Measurements from ENCODE around the gene PARP9. TPM values are rescaled to one million over a fixed set of nuclear protein-coding genes. Genes with fewer than 3 reads are reported as not detected.

PARP9 gene
- 1.0 and 1.2 TPM in 2 replicates for total RNA-seq (ENCODE audit: low replicate concordance)

DNA sequence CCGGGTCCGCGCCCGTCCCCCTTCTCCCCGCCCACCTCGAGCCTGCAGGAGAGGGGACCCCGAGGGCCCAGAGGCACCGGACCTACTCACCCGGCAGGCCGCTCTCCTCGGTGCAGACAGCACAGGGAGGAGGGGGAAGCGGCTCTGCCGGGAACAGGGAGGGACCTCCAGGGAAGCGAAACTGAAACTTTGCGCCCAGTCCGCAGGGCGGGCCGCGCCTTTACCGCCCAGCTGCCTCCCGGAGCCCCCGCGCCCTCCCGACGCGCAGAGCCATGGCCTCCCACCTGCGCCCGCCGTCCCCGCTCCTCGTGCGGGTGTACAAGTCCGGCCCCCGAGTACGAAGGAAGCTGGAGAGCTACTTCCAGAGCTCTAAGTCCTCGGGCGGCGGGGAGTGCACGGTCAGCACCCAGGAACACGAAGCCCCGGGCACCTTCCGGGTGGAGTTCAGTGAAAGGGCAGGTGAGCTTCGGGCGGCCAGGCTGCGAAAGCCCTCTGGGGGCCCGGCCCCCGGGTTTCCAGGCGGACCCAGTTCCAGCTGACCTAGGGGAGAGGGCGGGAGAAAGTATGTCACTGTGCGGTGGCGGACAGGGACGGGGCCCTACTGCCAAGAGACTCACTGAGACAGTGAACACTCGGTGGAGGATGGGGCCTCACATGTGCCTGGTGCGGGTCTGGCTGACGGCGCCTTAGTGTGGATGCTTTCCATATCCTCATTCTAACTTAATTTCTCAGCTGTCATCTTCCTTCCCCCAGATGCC is at the start of gene PARP9, which contains the start of gene DTX3L:
PARP9 (minus strand) TSS at position 146 of the 758 bp plus-strand sequence. CDS start 4,680 bp downstream, outside the sequence.
DTX3L (plus strand) TSS at position 184 of the 758 bp plus-strand sequence; CDS start at position 273, 89 bp downstream.
- peaks cover 21% of the 10 kb centered on the region for H3K27me3 ChIP-seq
- peak within 1 kb of the TSS; percentile 79 for H3K4me3 Mint-ChIP-seq
- peaks cover 11% of the 10 kb centered on the region for H3K27me3 Mint-ChIP-seq (ENCODE audit: insufficient read depth, low read depth)
- no peaks in the 10 kb centered on the region for H3K36me3 Mint-ChIP-seq
- DNase-seq (ENCODE audit: low spot score): peak; percentile 68
- H3K4me3 ChIP-seq: peak within 1 kb of the TSS; percentile 54
- H3K27ac Mint-ChIP-seq: no peak within 1 kb of the TSS
- H4K20me1 ChIP-seq (ENCODE audit: low read depth): no peaks in the 10 kb centered on the region
- no peaks in the 10 kb centered on the region for H3K9me3 ChIP-seq (ENCODE audit: low read depth)
- H3K4me2 ChIP-seq: peak within 1 kb of the TSS; percentile 87
- TF ChIP-seq EZH2phosphoT487 (IDR thresholded peaks at IDR 0.05) (peak; percentile 45), EZH2 (IDR thresholded peaks at IDR 0.05) (peak; percentile 56)
- TF ChIP-seq, protein P1, sequence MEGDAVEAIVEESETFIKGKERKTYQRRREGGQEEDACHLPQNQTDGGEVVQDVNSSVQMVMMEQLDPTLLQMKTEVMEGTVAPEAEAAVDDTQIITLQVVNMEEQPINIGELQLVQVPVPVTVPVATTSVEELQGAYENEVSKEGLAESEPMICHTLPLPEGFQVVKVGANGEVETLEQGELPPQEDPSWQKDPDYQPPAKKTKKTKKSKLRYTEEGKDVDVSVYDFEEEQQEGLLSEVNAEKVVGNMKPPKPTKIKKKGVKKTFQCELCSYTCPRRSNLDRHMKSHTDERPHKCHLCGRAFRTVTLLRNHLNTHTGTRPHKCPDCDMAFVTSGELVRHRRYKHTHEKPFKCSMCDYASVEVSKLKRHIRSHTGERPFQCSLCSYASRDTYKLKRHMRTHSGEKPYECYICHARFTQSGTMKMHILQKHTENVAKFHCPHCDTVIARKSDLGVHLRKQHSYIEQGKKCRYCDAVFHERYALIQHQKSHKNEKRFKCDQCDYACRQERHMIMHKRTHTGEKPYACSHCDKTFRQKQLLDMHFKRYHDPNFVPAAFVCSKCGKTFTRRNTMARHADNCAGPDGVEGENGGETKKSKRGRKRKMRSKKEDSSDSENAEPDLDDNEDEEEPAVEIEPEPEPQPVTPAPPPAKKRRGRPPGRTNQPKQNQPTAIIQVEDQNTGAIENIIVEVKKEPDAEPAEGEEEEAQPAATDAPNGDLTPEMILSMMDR (IDR thresholded peaks at IDR 0.05): no peak
- no peaks in the 10 kb centered on the region for H3K36me3 ChIP-seq
- peaks cover 12% of the 10 kb centered on the region for H3K4me1 Mint-ChIP-seq
- no peak within 1 kb of the TSS for H3K9ac ChIP-seq
- H2AFZ ChIP-seq (replicated peaks): peak within 1 kb of the TSS; percentile 95
- H3K4me1 ChIP-seq: peaks cover 13% of the 10 kb centered on the region
- H3K27ac ChIP-seq: no peak within 1 kb of the TSS
- H3F3A ChIP-seq (ENCODE audit: low read depth): peaks cover 11% of the 10 kb centered on the region
- no peaks in the 10 kb centered on the region for H3K9me3 Mint-ChIP-seq
- no peaks in the 10 kb centered on the region for H3K79me2 ChIP-seq (ENCODE audit: low read depth)

GRCh38 chr3:122612696-122613095 is 48.6 kb upstream of the PARP9 start:
- Histone ChIP-seq H3F3A (ENCODE audit: low read depth) (peaks cover 14% of the 10 kb centered on the region), H3K9me3 (ENCODE audit: low read depth) (no peaks in the 10 kb centered on the region), H3K4me3 (no peak overlapping the region), H3K36me3 (no peaks in the 10 kb centered on the region), H3K4me1 (peaks cover 15% of the 10 kb centered on the region), H2AFZ (replicated peaks) (peak overlapping the region; percentile 79), H3K9ac (no peak overlapping the region), H3K27me3 (no peaks in the 10 kb centered on the region), H4K20me1 (ENCODE audit: low read depth) (no peaks in the 10 kb centered on the region), H3K79me2 (ENCODE audit: low read depth) (no peaks in the 10 kb centered on the region), H3K4me2 (no peak overlapping the region), H3K27ac (no peak overlapping the region)
- no peaks in the 10 kb centered on the region for H3K9me3 Mint-ChIP-seq
- peaks cover 7% of the 10 kb centered on the region for H3K27me3 Mint-ChIP-seq (ENCODE audit: insufficient read depth, low read depth)
- TF ChIP-seq EZH2 (IDR thresholded peaks at IDR 0.05) (no peak), EZH2phosphoT487 (IDR thresholded peaks at IDR 0.05) (no peak)
- TF ChIP-seq, protein P1 (IDR thresholded peaks at IDR 0.05): no peak
- H3K4me1 Mint-ChIP-seq: peaks cover 8% of the 10 kb centered on the region
- no peak overlapping the region for H3K4me3 Mint-ChIP-seq
- no peaks in the 10 kb centered on the region for H3K36me3 Mint-ChIP-seq
- DNase-seq (ENCODE audit: low spot score): no peak
- H3K27ac Mint-ChIP-seq: peak overlapping the region; percentile 57

- H3F3A ChIP-seq (ENCODE audit: low read depth): peaks cover 4% of the 10 kb centered on the region
- no peak for TF ChIP-seq EZH2 (IDR thresholded peaks at IDR 0.05)
- TF ChIP-seq, protein P1 (IDR thresholded peaks at IDR 0.05): no peak
- H3K9ac ChIP-seq: no peak overlapping the region
- Mint-ChIP-seq H3K9me3 (no peaks in the 10 kb centered on the region), H3K27me3 (ENCODE audit: insufficient read depth, low read depth) (peaks cover 6% of the 10 kb centered on the region), H3K4me1 (peaks cover under 1% of the 10 kb centered on the region), H3K4me3 (no peak overlapping the region), H3K27ac (no peak overlapping the region), H3K36me3 (no peaks in the 10 kb centered on the region)
- H3K9me3 ChIP-seq (ENCODE audit: low read depth): no peaks in the 10 kb centered on the region
- H4K20me1 ChIP-seq (ENCODE audit: low read depth): no peaks in the 10 kb centered on the region
- peaks cover 5% of the 10 kb centered on the region for H3K4me1 ChIP-seq
- H2AFZ ChIP-seq (replicated peaks): no peak overlapping the region
- H3K27ac ChIP-seq: no peak overlapping the region
- no peak overlapping the region for H3K4me3 ChIP-seq
- no peaks in the 10 kb centered on the region for H3K36me3 ChIP-seq
- no peak for DNase-seq (ENCODE audit: low spot score)
- H3K79me2 ChIP-seq (ENCODE audit: low read depth): no peaks in the 10 kb centered on the region
- H3K27me3 ChIP-seq: no peaks in the 10 kb centered on the region
- H3K4me2 ChIP-seq: no peak overlapping the region
Observed at GRCh38 chr3:122609798-122610559, 45.9 kb upstream of the PARP9 start.

Measured in neural progenitor cell (in vitro differentiated cells).